Keratinocyte (primary cell): ENCODE measurements around the gene C4B. TPM values are rescaled to one million over a fixed set of nuclear protein-coding genes. Genes with fewer than 3 reads are reported as not detected.
"Not testable (repeated sequence)": the region's sequence is repeated elsewhere in the genome, so short reads cannot be mapped to it uniquely, and the experiment has no call there.

Experiments used
- DNase-seq: peaks from one replicate; pipeline ENCODE4 v3.0.0-alpha.2; 2011; ENCODE audit warnings: low read depth, missing footprints, low spot score
- FAIRE-seq: peaks from 2 replicates; lab custom pipeline; 2011; peaks lifted over from hg19 to GRCh38; lab: Jason Lieb, UNC
- H2AFZ ChIP-seq: 2 replicates; pipeline ENCODE4 v1.6.0; 2012; ENCODE audit warnings: low read length, control low read depth, inconsistent platforms; ENCODE audit not compliant: control insufficient read depth
- H3K27ac ChIP-seq: 2 replicates; pipeline ENCODE4 v1.5.1; 2011; ENCODE audit warnings: low read length; ENCODE audit not compliant: control insufficient read depth, insufficient read depth
- H3K27me3 ChIP-seq: 3 replicates; pipeline ENCODE4 v1.6.0; 2011; ENCODE audit warnings: low read length; ENCODE audit not compliant: control insufficient read depth, insufficient read depth; ENCODE audit errors: extremely low read depth
- H3K36me3 ChIP-seq, 2 experiments: 2 replicates in 1 of 2; 3 replicates in 1 of 2; pipeline ENCODE4 v1.5.1; 2011; ENCODE audit warnings: low read length in 2 of 2, mild to moderate bottlenecking in 1 of 2; ENCODE audit not compliant: control insufficient read depth in 2 of 2, insufficient read depth in 2 of 2; ENCODE audit errors: extremely low read depth in 1 of 2
- H3K4me1 ChIP-seq: 3 replicates; pipeline ENCODE4 v1.5.1; 2011; ENCODE audit warnings: low read length; ENCODE audit not compliant: control insufficient read depth, insufficient read depth; ENCODE audit errors: extremely low read depth
- H3K4me2 ChIP-seq: 3 replicates; pipeline ENCODE4 v1.6.0; 2011; ENCODE audit warnings: low read depth, low read length; ENCODE audit not compliant: control insufficient read depth, insufficient read depth; ENCODE audit errors: extremely low read depth
- H3K4me3 ChIP-seq, 3 experiments: fragments of 200-600 bp in 1 of 3; sonication (generic) in 1 of 3; 2 replicates in 2 of 3; 3 replicates in 1 of 3; pipeline ENCODE4 v1.5.1; 2011 to 2016; ENCODE audit warnings: low read length in 3 of 3, mild to moderate bottlenecking in 3 of 3, control low read depth in 2 of 3, inconsistent platforms in 1 of 3, low read depth in 1 of 3, mixed read lengths in 1 of 3, mixed run types in 1 of 3, moderate library complexity in 1 of 3; ENCODE audit not compliant: control insufficient read depth in 2 of 3, insufficient read depth in 2 of 3; ENCODE audit errors: extremely low read depth in 1 of 3
- H3K79me2 ChIP-seq: 2 replicates; pipeline ENCODE4 v1.6.0; 2012; ENCODE audit warnings: low read length; ENCODE audit not compliant: control insufficient read depth, insufficient read depth
- H3K9ac ChIP-seq: 3 replicates; pipeline ENCODE4 v1.6.0; 2011; ENCODE audit warnings: low read length; ENCODE audit not compliant: control insufficient read depth, insufficient read depth; ENCODE audit errors: extremely low read depth
- H3K9me1 ChIP-seq: 3 replicates; pipeline ENCODE4 v1.6.0; 2011; ENCODE audit warnings: low read length; ENCODE audit not compliant: control insufficient read depth, insufficient read depth; ENCODE audit errors: extremely low read depth
- H3K9me3 ChIP-seq: 2 replicates; pipeline ENCODE4 v1.5.1; 2012; ENCODE audit warnings: low read depth, low read length; ENCODE audit not compliant: control insufficient read depth
- H4K20me1 ChIP-seq: 3 replicates; pipeline ENCODE4 v1.6.0; 2011; ENCODE audit warnings: low read length; ENCODE audit not compliant: control insufficient read depth, insufficient read depth; ENCODE audit errors: extremely low read depth
- CTCF ChIP-seq, 3 experiments: IDR thresholded peaks in 1 of 3; conservative IDR thresholded peaks in 1 of 3; optimal IDR thresholded peaks in 1 of 3; 2 replicates in 2 of 3; 3 replicates in 1 of 3; pipeline versions ENCODE3 to v1.5.1; 2011; ENCODE audit warnings: low read length in 3 of 3, mild to moderate bottlenecking in 3 of 3, moderate library complexity in 2 of 3, control low read depth in 1 of 3, inconsistent platforms in 1 of 3; ENCODE audit not compliant: insufficient read depth in 2 of 3; ENCODE audit errors: extremely low read depth in 1 of 3
- EZH2 ChIP-seq: IDR thresholded peaks from one replicate; pipeline ENCODE4 v1.6.1; 2012; ENCODE audit warnings: inconsistent platforms, mild to moderate bottlenecking, low read length, moderate library complexity
- dilution Hi-C: fragments of 300-500 bp; cut with MboI; formaldehyde crosslinking; loops from one replicate; pipeline ENCODE4 v1.7.0; 2020; ENCODE audit warnings: low sequenced_read_pairs; ENCODE audit not compliant: extremely low pct_ligation_motif_present
- polyA minus RNA-seq, 3 experiments: library from RNA; depleted of rRNA, polyadenylated mRNA; stranded (reverse); fragments of >200 nt; gene quantifications; 1 replicate in 1 of 3; 2 replicates in 1 of 3; 3 replicates in 1 of 3; pipeline ENCODE4 v1.2.3, GENCODE V29; 2011
- polyA plus RNA-seq, 5 experiments: library from polyadenylated mRNA; depleted of rRNA in 3 of 5; stranded (reverse) in 3 of 5; stranded (forward) in 1 of 5; unstranded in 1 of 5; fragments of >200 nt; gene quantifications; 1 replicate in 1 of 5; 2 replicates in 3 of 5; 3 replicates in 1 of 5; pipeline versions ENCODE4 v1.2.1 to v1.2.3, GENCODE V29; 2011 to 2012; ENCODE audit warnings: missing spikeins in 2 of 5, low read depth in 1 of 5, low replicate concordance in 1 of 5

C4B gene
- polyA plus RNA-seq (1.3 to 2.8 TPM (median 1.8 TPM) in 3 replicates), polyA minus RNA-seq (2.1 to 2.8 TPM (median 2.3 TPM) in 3 replicates)
- polyA plus RNA-seq (2011; ENCODE audit: low read depth): 3.8 TPM
- 0.21 and 0.62 TPM in 2 replicates for polyA plus RNA-seq (2011; cell fraction: cytosol; rRNA removed)
- polyA plus RNA-seq (2011; cell fraction: nucleus; rRNA removed): 4.0 and 8.2 TPM in 2 replicates
- 1.6 and 5.0 TPM in 2 replicates for polyA plus RNA-seq (2012; ENCODE audit: low replicate concordance)
- polyA minus RNA-seq (2011; cell fraction: cytosol; rRNA and poly(A)+ RNA removed): 1.2 TPM
- 2.5 and 5.7 TPM in 2 replicates for polyA minus RNA-seq (2011; cell fraction: nucleus; rRNA and poly(A)+ RNA removed)

- H4K20me1 ChIP-seq, H2AFZ ChIP-seq, H3K9ac ChIP-seq, H3K4me1 ChIP-seq, H3K27ac ChIP-seq, H3K9me1 ChIP-seq, H3K4me2 ChIP-seq, H3K27me3 ChIP-seq, dilution Hi-C loops, H3K4me3 ChIP-seq, DNase-seq, H3K36me3 ChIP-seq, H3K9me3 ChIP-seq, FAIRE-seq, H3K79me2 ChIP-seq: not testable (repeated sequence)
Measured at GRCh38 chr6:32014547-32014946, at the start of gene C4B. Gene C4B (plus strand): TSS chr6:32014795. CDS start chr6:32014846, 51 bp downstream.

GRCh38 chr6:31965700-31966099, 48.9 kb upstream of the C4B start:
- H3K9me3 ChIP-seq: no peaks in the 10 kb centered on the region
- peaks cover under 1% of the 10 kb centered on the region for H3K4me1 ChIP-seq
- H3K4me3 ChIP-seq: no peak overlapping the region
- H3K9ac ChIP-seq: no peak overlapping the region
- no peaks in the 10 kb centered on the region for H3K9me1 ChIP-seq
- peaks cover 34 to 57% of the 10 kb centered on the region in 2 experiments for H3K36me3 ChIP-seq
- TF ChIP-seq EZH2 (no peak), CTCF (optimal IDR thresholded peaks at IDR 0.05 in 1 of 3, IDR thresholded peaks at IDR 0.05 in 1 of 3, conservative IDR thresholded peaks at IDR 0.05 in 1 of 3; ENCODE audit: extremely low read depth in 1 of 3, insufficient read depth in 2 of 3, low read length in 3 of 3) (no peak)
- H3K27me3 ChIP-seq: no peaks in the 10 kb centered on the region
- H2AFZ ChIP-seq: no peak overlapping the region
- DNase-seq: no peak
- no peak overlapping the region for H3K4me2 ChIP-seq
- no peaks in the 10 kb centered on the region for H4K20me1 ChIP-seq
- H3K79me2 ChIP-seq: peaks cover 6% of the 10 kb centered on the region
- FAIRE-seq: no peak
- H3K27ac ChIP-seq: no peak overlapping the region
- dilution Hi-C loops: no loop called here

- DNase-seq: no peak
Measured at GRCh38 chr6:31966506-31966905, 48.1 kb upstream of the C4B start.

More at GRCh38 chr6:31966506-31966905, 48.1 kb upstream of the C4B start:
- Histone ChIP-seq H3K4me2 (no peak overlapping the region), H3K4me3 (no peak overlapping the region), H3K36me3 (peaks cover 28 to 53% of the 10 kb centered on the region in 2 experiments), H3K9ac (no peak overlapping the region), H2AFZ (no peak overlapping the region), H3K79me2 (peaks cover 13% of the 10 kb centered on the region), H3K27ac (no peak overlapping the region), H3K9me1 (no peaks in the 10 kb centered on the region), H3K4me1 (peaks cover 9% of the 10 kb centered on the region), H4K20me1 (no peaks in the 10 kb centered on the region), H3K9me3 (no peaks in the 10 kb centered on the region), H3K27me3 (no peaks in the 10 kb centered on the region)
- FAIRE-seq: no peak
- dilution Hi-C loops: no loop called here
- TF ChIP-seq CTCF (optimal IDR thresholded peaks at IDR 0.05 in 1 of 3, IDR thresholded peaks at IDR 0.05 in 1 of 3, conservative IDR thresholded peaks at IDR 0.05 in 1 of 3; ENCODE audit: extremely low read depth in 1 of 3, insufficient read depth in 2 of 3, low read length in 3 of 3) (no peak), EZH2 (no peak)
